Thyroid gland (tissue), 4 donors: ENCODE data around the gene CNOT2. TPM values are rescaled to one million over a fixed set of nuclear protein-coding genes. Genes with fewer than 3 reads are reported as not detected.
"Not testable (repeated sequence)": the region's sequence is repeated elsewhere in the genome, so short reads cannot be mapped to it uniquely, and the experiment has no call there.

Experiments
- DNase-seq, 2 donors: peaks; one replicate each; pipeline ENCODE4 v3.0.0-alpha.2; 2019
- H3K27ac ChIP-seq, 3 donors: fragments of 200-600 bp; sonication (generic); 1 replicate in 2 of 3; 2 replicates in 1 of 3; pipeline ENCODE4 v1.5.1; 2016 to 2019; ENCODE audit warnings: mild to moderate bottlenecking in 1 of 3, moderate library complexity in 1 of 3
- H3K27me3 ChIP-seq: fragments of 200-600 bp; sonication (generic); one replicate; pipeline ENCODE4 v1.5.1; 2019
- H3K36me3 ChIP-seq, 2 donors: fragments of 200-600 bp; sonication (generic); one replicate each; pipeline ENCODE4 v1.5.1; 2016 to 2019
- H3K4me1 ChIP-seq, 2 donors: fragments of 200-600 bp; sonication (generic); one replicate each; pipeline ENCODE4 v1.5.1; 2017 to 2019
- H3K4me3 ChIP-seq, 3 donors: fragments of 200-600 bp; sonication (generic); replicated peaks in 1 of 3; 1 replicate in 2 of 3; 2 replicates in 1 of 3; pipeline ENCODE4 v1.5.1; 2016; ENCODE audit warnings: mild to moderate bottlenecking in 1 of 3
- H3K9me3 ChIP-seq: fragments of 200-600 bp; sonication (generic); one replicate; pipeline ENCODE4 v1.5.1; 2017
- POLR2A ChIP-seq, 2 donors: fragments of 450-650 bp; IDR thresholded peaks; one replicate each; pipeline ENCODE4 v1.6.1; 2017; ENCODE audit warnings: antibody characterized with exemption in 2 of 2, mild to moderate bottlenecking in 2 of 2, moderate library complexity in 1 of 2
- WGBS, 2 donors: methylation state at CpG; one replicate each; pipeline ENCODE4 v1.1.5; 2017; 5-methylcytosine and 5-hydroxymethylcytosine counted together
- intact Hi-C: fragments of 100-400 bp; cut with DNase I; formaldehyde crosslinking; loops from one replicate; pipeline ENCODE4 v1.15.1; 2023
- total RNA-seq, 4 donors: library from RNA; depleted of rRNA; stranded (reverse); fragments of >200 nt; gene quantifications; one replicate each; pipeline ENCODE4 v1.2.3, GENCODE V29; 2016
- TF ChIP-seq, protein P1 (sequence below), 6 experiments: fragments of 200-600 bp in 3 of 6; fragments of 450-650 bp in 3 of 6; sonication (generic) in 3 of 6; IDR thresholded peaks; one replicate each; pipeline ENCODE4 v1.5.1; 2016 to 2019; ENCODE audit warnings: antibody characterized with exemption in 6 of 6, mild to moderate bottlenecking in 2 of 6, inconsistent platforms in 1 of 6, moderate library complexity in 1 of 6

Gene CNOT2
- total RNA-seq, 4 donors from 2014 or later, result 162 to 245 (median 173) TPM

DNA sequence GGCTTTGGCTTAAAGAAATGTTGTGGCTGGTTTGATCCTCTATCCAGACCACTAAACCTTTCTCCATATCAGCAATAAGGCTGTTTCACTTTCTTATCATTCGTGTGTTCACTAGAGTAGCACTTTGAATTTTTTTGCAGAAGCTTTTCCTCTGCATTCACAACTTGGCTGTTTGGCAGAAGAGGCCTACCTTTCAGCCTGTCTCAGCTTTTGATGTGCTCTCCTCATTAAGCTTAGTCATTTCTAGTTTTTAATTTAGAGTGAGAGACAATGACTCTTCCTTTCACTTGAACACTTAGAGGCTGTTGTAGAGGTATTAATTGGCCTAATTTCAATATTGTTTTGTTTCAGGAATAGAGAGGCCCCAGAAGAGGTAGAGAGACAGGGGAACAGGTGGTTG, 136.6 kb downstream of the CNOT2 start:
- DNase-seq, result no peak
- intact Hi-C loops, result no loop called here
- Histone ChIP-seq H3K27me3 (no peaks in the 10 kb centered on the region), H3K9me3 (no peaks in the 10 kb centered on the region), H3K4me3 (no peak overlapping the region), H3K27ac (no peak overlapping the region), H3K4me1 (no peaks in the 10 kb centered on the region), H3K36me3 (no peaks in the 10 kb centered on the region)
- 88 to 90% methylated on average over 1 of the region's 1 CpG for WGBS, 2 donors
- TF ChIP-seq, protein P1, sequence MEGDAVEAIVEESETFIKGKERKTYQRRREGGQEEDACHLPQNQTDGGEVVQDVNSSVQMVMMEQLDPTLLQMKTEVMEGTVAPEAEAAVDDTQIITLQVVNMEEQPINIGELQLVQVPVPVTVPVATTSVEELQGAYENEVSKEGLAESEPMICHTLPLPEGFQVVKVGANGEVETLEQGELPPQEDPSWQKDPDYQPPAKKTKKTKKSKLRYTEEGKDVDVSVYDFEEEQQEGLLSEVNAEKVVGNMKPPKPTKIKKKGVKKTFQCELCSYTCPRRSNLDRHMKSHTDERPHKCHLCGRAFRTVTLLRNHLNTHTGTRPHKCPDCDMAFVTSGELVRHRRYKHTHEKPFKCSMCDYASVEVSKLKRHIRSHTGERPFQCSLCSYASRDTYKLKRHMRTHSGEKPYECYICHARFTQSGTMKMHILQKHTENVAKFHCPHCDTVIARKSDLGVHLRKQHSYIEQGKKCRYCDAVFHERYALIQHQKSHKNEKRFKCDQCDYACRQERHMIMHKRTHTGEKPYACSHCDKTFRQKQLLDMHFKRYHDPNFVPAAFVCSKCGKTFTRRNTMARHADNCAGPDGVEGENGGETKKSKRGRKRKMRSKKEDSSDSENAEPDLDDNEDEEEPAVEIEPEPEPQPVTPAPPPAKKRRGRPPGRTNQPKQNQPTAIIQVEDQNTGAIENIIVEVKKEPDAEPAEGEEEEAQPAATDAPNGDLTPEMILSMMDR (IDR thresholded peaks at IDR 0.05), result no peak
- no peak for TF ChIP-seq POLR2A (IDR thresholded peaks at IDR 0.05)

DNA sequence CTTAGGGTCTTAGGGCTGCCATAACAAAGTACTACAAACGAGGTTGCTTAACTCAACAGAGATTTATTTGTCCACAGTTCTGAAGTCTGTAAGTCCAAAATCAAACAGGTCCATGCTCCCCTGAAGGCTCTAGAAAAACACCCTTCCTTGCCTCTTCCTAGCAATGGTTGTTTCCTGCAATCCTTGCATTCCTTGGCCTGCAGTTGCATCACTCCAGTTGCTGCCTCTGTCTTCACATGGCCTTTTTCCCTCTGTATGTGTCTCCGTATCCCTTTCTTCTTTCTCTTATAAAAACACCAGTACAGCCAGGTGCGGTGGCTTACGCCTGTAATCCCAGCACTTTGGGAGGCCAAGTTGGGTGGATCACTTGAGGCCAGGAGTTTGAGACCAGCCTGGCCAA, 140.3 kb downstream of the CNOT2 start:
- WGBS, 2 donors, result 96 to 97% methylated on average over 4 of the region's 4 CpGs
- TF ChIP-seq POLR2A (IDR thresholded peaks at IDR 0.05), result no peak
- TF ChIP-seq, protein P1 (IDR thresholded peaks at IDR 0.05), result no peak
- intact Hi-C loops, result no loop called here
- no peaks in the 10 kb centered on the region for H3K27me3 ChIP-seq
- no peak overlapping the region for H3K27ac ChIP-seq
- no peaks in the 10 kb centered on the region for H3K4me1 ChIP-seq
- no peaks in the 10 kb centered on the region for H3K9me3 ChIP-seq
- H3K4me3 ChIP-seq, result no peak overlapping the region
- no peaks in the 10 kb centered on the region for H3K36me3 ChIP-seq
- DNase-seq, result no peak

DNA sequence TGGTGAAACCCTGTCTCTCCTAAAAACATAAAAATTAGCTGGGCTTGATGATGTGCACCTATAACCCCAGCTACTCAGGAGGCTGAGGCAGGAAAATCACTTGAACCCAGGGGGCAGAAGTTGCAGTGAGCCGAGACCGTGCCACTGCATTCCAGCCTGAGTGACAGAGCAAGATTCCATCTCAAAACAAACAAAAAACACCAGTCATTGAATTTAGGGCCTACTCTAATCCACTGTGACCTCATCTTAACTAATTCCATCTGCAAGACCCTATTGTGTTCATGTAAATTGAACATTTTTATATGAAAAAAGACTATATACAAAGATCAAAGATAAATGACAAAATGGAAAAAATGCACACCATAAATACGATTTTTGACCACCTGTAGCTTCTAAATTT, 140.7 kb downstream of the CNOT2 start:
- WGBS, 2 donors, result 80 to 85% methylated on average over 3 of the region's 3 CpGs
- H3K27ac ChIP-seq, result no peak overlapping the region
- no peak for TF ChIP-seq POLR2A (IDR thresholded peaks at IDR 0.05)
- TF ChIP-seq, protein P1 (IDR thresholded peaks at IDR 0.05), result no peak
- no peaks in the 10 kb centered on the region for H3K36me3 ChIP-seq
- no peaks in the 10 kb centered on the region for H3K9me3 ChIP-seq
- no peak for DNase-seq
- no peak overlapping the region for H3K4me3 ChIP-seq
- H3K4me1 ChIP-seq, result no peaks in the 10 kb centered on the region
- intact Hi-C loops, result no loop called here
- H3K27me3 ChIP-seq, result no peaks in the 10 kb centered on the region

DNA sequence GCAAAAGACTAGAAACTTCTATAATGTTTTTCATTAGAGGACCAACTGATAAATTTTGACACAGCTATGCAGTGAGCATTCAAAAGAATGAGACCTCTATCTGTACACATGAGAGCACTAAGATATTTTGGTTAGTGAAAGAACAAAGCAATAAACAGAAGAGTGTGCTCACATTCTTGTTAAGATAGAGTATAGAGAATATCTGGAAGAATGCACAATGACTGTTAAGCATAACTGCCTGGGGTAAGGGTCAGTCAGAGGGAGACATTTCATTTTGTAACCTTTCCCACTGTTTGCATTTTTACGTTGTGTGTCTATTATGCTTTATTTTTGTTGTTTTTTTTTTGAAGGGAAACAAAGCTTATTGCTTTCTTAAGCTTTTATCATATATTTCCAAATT, 143.5 kb downstream of the CNOT2 start:
- no peaks in the 10 kb centered on the region for H3K27me3 ChIP-seq
- intact Hi-C loops, result no loop called here
- no peak for DNase-seq
- WGBS, 2 donors, result 94 to 95% methylated on average over 1 of the region's 1 CpG
- H3K27ac ChIP-seq, result no peak overlapping the region
- H3K4me3 ChIP-seq, result no peak overlapping the region
- no peaks in the 10 kb centered on the region for H3K36me3 ChIP-seq
- H3K9me3 ChIP-seq, result no peaks in the 10 kb centered on the region
- TF ChIP-seq, protein P1 (IDR thresholded peaks at IDR 0.05), result no peak
- TF ChIP-seq POLR2A (IDR thresholded peaks at IDR 0.05), result no peak
- H3K4me1 ChIP-seq, result no peaks in the 10 kb centered on the region

DNA sequence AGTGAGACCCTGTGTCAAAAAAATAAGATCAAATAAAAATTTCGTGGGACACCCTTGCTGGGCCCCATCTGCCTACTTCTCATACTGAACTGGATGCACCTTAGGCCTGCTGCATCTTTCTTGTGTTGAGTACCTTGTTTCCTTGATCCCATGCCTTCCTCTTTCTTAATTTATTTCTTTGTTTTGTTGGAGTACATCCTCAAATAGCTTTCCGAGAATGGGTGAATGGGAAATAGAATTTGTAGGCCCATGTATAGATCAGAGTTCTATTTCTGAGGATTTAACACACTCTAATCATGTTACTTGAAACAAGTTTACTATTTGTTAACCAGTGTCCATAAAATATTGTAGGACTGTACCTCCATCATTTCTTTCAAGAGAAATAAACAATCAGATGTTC, 146.4 kb downstream of the CNOT2 start:
- Histone ChIP-seq H3K36me3 (no peaks in the 10 kb centered on the region), H3K4me3 (no peak overlapping the region), H3K4me1 (no peaks in the 10 kb centered on the region), H3K27me3 (no peaks in the 10 kb centered on the region), H3K27ac (no peak overlapping the region), H3K9me3 (no peaks in the 10 kb centered on the region)
- WGBS, 2 donors, result 93 to 94% methylated on average over 2 of the region's 2 CpGs
- TF ChIP-seq POLR2A (IDR thresholded peaks at IDR 0.05), result no peak
- TF ChIP-seq, protein P1 (IDR thresholded peaks at IDR 0.05), result no peak
- no peak for DNase-seq
- intact Hi-C loops, result no loop called here

DNA sequence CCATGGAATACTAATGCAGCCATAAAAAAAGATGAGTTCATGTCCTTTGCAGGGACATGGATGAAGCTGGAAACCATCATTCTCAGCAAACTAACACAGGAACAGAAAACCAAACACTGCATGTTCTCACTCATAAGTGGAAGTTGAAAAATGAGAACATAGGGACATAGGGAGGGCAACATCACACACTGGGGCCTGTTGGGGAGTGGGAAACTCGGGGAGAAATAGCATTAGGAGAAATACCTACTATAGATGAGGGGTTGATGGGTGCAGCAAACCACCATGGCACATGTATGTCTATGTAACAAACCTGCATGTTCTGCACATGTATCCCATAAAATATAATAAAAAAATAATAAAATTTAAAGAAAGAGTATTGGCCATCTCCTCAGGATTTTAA, 149.4 kb downstream of the CNOT2 start:
- intact Hi-C loops, H3K4me1 ChIP-seq, DNase-seq, H3K36me3 ChIP-seq, H3K27me3 ChIP-seq, H3K27ac ChIP-seq, H3K4me3 ChIP-seq, H3K9me3 ChIP-seq: not testable (repeated sequence)
- 88 to 89% methylated on average over 1 of the region's 1 CpG for WGBS, 2 donors
